Measurements from ENCODE around the gene GLB1L.
"Not testable (repeated sequence)": the region's sequence is repeated elsewhere in the genome, so short reads cannot be mapped to it uniquely, and the experiment has no call there.

GLB1L gene

GRCh38 chr2:219245148-219245898, at the start of gene GLB1L, which contains the start of gene STK16:
Gene GLB1L, minus strand, starts transcription at chr2:219245444. Its CDS starts 1,871 bp downstream, at chr2:219243573.
Gene STK16, plus strand, starts transcription at chr2:219245479. Its CDS starts 521 bp downstream, at chr2:219246000.
- DNase-seq (ENCODE audit: low read depth in 2 of 2) = peak; percentile 77 to 87

DNA sequence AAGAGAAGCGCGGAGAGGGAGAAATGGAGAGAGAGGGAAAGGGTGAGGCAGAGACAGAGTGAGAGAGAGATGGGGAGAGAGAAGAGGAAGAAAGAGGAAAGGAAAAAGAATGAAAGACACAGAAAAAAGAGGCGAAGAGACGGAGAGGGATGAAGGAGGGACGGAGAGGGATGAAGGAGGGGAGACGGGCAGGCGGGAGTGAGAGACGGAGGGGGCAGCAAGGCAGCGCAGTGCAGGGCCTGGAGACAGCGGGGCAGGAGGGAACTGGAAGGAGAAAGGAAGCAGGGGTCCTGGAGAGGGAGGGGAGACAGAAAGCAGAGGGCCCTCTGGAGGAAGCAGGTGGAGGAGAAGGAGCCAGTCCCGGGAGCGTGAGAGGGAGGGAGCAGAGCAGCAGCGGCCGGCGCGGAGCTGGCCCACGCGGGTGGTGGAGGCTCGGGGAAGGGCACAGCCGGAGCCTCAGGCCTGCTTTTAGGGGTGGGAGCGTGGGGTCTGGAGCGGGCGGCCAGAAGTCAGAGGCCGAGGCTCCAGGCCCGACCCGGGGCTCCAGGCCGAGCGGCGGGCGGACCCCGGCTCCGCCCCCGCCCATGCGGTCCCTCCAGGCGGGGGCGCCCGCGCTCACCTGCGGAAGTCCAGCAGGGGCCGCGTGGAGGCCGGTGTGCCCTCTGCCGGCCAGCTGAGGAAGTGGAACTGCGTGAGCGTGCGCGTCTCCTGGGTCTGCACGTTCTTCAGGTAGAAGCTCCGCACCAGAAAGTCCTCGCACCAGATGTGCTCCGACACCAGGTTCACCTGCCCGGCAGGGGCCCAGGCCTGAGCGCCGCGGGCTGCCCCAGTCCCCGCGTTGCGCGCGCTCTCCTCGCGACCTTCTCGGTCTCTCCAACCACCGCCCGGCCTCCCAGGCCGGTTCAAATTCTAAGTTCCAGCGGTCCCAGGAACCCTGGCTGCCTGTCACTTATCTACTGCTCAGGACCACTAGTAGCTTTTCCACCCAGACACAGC, 49.4 kb upstream of the GLB1L start:
- peak; percentile 81 to 86 for DNase-seq (ENCODE audit: low read depth in 2 of 2)

GRCh38 chr2:219293736-219294231, 48.5 kb upstream of the GLB1L start:
- DNase-seq (ENCODE audit: low read depth in 2 of 2) = no peak

DNA sequence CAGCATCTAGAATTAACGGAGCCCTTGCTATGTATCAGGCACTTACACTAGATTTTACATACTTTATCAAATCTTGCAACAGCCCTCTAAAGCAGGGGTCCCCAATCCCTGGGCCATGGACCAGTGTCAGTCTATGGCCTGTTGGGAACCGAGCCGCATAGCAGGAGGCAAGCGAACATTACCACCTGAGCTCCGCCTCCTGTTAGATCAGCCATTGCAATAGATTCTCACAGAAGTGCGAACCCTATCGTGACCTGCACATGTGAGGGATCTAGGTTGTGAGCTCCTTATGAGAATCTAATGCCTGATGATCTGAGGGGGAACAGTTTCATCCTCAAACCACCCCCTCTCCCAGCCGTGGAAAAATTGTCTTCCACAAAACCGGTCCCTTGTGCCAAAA, 47.4 kb upstream of the GLB1L start:
- no peak for DNase-seq (ENCODE audit: low read depth in 2 of 2)

DNA sequence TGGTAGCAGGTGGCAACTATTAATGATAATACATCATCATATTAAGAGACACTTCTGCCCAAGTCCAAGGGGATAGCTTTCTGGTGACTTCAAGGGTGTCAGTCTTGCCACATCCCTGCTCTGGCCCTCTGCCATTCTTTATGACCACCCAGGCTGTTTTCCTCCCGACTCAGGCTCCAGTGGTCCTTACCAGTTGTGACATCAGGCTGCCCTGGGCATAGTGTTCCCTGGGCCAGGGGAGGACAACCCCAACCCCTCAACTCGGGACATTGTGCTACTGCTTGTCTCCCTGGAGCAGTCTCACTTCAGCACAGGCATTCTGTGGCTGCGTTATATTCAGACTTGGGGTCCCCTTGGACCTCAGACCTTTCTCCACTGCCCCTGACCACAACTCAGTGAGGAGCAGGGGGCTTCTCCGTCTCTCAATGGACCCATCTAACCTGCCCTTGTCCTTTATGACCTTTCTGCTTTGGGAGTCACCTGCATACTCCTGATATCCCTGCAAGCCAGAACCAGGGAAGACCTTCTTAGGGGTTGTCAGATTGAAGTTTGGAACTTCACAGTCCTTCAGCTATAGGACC, 46.8 kb upstream of the GLB1L start:
- DNase-seq (ENCODE audit: low read depth in 2 of 2) = no peak

GRCh38 chr2:219291394-219291793, 46.1 kb upstream of the GLB1L start:
- no peak for DNase-seq (ENCODE audit: low read depth in 2 of 2)

DNA sequence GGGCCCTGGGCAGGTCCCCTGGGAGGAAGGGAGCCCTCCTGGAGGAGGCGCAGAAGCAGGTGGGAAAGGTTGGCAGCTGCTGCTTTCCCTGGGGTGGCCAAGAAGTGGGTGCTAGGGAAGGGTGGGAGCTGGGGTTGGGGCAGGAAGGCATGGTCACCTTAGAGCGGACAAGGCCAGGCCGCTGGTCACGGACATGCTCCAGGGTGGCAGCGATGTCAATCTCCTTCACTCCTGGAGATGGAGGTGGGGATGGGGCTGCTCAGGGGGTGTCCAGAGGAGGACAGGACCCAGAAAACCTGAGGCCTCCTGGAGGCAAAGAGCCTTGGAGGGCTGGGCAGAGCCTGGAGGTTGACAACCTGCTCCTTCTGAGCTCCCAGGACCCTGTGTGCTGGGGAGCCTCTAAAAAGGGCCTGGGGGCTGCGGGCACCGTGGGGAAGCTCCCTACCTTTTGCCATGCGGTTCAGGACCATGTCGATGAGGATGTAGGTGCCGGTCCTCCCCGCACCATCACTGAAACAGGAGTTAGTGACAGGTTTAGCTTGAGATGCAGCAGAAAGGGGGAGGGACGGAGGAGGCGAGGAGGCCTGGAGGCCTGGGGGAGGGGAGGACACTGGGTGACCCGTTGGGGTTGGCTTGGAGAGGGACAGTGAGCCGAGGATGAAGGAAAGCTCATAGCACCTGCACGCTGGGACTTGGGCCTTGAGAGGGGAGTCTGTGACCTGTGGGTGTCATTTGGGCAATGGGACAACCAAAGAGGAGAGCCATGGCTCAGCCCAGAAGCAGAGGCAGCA, 45.3 kb upstream of the GLB1L start:
- DNase-seq (ENCODE audit: low read depth in 2 of 2) = no peak

GRCh38 chr2:219289537-219290361, 44.5 kb upstream of the GLB1L start:
- DNase-seq (ENCODE audit: low read depth in 2 of 2) = no peak

DNA sequence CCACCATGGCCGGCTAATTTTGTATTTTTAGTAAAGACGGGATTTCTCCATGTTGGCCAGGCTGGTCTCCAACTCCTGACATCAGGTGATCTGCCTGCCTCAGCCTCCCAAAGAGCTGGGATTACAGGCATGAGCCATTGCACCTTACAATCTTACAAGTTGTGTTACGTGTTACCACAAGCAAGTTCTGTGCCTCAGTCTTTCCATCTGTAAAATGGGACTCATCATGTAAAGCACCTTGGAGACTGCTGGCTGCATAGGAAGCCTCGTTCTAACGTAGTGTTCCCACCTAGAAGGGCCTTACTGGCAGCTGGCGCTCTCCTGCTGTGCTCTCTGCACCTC, 43.9 kb upstream of the GLB1L start:
- DNase-seq (ENCODE audit: low read depth in 2 of 2) = no peak

GRCh38 chr2:219287580-219288265, 42.5 kb upstream of the GLB1L start:
- DNase-seq (ENCODE audit: low read depth in 2 of 2) = no peak

DNA sequence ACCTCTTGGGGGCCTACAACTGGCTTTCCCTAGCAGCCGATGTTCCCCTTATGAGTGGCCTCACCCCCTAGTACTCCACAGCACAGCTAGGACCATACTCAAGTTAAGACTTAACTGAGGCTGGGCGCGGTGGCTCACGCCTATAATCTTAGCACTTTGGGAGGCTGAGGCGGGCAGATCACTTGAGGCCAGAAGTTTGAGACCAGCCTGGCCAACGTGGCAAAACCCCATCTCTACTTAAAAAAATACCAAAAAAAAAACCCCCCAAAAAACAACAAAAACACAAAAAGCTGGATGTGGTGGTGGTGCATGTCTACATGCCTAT, 41.8 kb upstream of the GLB1L start:
- not testable (repeated sequence) for DNase-seq (ENCODE audit: low read depth in 2 of 2)

DNA sequence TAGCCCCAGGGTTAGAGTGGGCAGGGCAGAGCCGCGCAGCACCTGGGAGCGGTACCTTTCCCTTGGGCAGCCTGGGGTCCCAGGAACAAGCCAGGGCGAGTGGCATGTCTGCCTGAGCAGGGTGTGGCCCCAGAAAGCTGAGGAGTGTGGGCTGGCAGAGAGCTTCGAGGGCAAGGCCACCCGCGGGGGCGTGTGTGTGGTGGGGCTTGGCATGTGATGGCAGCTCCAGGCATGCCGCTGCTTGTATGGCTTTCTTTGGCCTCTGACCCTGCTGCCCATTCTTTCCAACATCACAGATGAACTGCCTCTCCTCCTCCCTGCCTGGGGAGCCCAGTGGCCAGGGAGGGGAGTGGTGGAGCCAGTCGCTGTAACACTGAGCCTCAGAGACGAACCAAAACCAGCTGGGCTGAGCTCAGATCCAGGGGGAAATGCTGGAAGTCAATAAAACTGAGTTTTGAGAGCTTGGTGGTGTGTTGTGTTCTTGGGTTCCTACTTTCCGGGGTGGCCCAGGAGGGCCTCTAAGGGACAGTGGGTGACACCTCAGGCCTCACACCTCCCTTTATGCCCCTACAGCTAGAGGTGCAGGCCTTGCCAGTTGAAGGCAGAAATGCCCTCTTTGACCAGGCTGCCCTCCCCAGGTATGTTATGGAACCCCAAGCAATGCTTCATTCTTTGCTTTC, 41.3 kb upstream of the GLB1L start:
- DNase-seq (ENCODE audit: low read depth in 2 of 2) = no peak

DNA sequence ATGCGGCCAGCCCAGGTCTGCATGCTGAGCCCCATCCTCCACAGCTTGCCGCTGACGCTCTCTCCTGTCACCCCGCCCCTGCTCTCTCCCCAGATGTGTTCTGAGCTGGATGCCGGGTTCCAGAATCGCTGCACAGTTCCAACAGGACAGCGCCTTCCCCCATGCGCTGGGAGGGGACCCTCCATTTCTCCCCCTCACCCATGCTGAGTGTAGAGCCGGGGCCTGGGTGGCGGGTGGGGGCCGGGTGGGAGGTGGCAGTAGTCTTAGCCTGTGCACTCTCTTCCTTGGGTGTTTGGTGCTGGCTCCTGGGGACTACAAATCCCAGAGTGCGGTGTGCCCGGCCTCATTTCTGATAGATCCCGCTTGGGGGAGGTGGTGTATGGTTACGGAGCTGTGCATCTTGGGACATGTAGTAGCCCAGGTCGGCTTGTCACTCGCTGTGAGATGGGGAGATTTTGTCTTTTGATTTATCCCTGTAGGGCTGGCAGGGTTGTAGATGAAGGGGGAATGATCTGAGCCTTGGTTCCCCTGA, 40.7 kb upstream of the GLB1L start:
- DNase-seq (ENCODE audit: low read depth in 2 of 2) = no peak

DNA sequence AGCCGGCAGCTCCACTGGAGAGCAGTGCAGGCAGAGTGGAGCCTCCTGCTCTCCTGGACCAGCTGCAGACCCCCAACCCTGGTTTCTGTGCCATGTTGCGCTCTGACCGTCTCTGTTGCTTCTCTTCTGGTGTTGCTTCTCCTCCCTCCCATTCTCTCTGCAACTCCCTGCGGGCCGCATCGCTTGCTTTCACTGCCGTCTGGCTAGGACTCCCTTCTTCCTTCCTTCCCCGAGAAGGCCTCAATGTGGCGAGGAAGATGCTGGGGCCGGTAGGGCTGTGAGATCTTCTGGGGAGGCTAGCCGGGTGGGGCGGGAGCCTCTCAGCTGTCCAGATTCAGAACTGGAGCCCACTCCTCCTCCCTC, 40.1 kb upstream of the GLB1L start:
- no peak for DNase-seq (ENCODE audit: low read depth in 2 of 2)

DNA sequence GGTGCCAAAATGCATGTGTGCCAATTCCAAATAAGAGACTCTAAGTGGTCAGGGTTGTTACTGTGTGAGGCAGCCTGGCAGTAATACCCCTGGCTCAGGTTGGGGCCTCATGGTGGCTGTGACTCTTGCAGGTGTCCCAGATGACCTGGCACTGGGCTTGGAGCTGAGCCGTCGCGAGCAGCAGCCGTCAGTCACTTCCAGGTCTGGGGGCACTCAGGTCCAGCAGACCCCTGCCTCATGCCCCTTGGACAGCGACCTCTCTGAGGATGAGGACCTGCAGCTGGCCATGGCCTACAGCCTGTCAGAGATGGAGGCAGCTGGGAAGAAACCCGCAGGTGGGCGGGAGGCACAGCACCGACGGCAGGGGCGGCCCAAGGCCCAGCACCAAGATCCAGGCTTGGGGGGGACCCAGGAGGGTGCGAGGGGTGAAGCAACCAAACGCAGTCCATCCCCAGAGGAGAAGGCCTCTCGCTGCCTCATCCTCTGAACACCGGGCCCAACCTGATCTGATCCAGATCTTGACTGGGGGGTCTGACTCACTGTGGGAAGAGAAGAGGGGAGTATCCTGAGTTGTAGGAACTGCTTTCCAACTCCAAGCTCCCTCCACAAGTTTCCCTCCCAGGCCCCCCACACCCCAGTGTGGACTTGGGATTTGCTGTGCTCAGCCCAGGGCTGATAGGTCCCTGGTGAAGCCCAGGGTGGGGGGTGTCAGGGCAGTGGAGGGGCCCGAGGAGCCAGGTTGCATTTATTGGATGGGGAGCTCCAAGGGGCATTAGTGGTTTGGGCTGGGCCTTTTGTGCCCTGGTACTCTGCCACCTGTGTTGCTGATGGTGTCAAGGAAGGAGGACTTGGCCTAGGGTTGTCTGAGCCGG, 39.5 kb upstream of the GLB1L start:
- no peak for DNase-seq (ENCODE audit: low read depth in 2 of 2)

DNA sequence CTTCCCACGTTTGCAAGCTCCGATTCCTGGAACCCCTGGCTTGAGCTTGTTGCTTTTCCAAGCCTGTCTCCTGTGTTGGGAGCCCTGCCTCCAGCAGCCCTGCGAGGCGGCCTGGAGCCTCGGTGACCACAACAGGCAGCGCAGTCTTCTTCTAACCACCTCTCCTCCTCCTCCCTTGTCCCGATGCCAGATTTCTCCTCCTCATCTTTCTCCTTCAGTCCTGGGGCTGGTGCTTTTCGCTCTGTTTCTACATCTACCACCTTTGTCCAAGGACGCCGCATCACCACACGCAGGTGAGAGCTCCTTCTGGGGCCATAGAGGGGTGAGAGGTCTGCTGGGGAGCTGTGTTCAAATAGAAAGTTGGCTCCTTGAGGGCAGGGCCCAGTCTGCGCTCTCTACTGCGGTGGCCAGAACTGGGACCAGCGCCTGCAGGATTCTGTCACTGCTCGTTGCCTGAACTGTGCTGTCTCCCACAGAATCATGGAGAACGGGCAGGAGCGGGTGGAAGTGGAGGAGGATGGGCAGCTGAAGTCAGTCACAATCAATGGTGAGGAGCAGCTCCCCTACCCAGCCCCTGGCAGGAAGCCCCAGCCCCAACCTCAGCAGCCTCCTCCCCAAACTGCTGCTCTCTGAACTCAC, 37.8 kb upstream of the GLB1L start:
- no peak for DNase-seq (ENCODE audit: low read depth in 2 of 2)

GRCh38 chr2:219282375-219282774, 37.1 kb upstream of the GLB1L start:
- no peak for DNase-seq (ENCODE audit: low read depth in 2 of 2)

DNA sequence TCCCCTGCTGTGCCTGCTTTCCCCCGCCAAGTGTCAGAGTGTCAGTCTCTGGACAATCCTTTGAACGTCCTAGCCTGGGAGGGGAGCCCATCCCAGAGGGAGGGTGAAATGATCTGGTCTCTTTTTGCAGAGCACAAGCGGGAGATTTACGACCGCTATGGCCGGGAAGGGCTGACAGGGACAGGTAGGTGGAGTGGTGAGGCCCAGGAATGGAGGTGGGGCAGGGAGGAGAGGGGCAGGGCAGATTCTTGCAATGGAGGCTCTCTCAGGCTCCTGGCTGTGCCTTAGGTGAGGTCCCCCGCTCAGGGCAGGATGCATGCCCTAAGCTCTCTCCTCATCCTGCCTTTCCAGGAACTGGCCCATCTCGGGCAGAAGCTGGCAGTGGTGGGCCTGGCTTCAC, 36.3 kb upstream of the GLB1L start:
- no peak for DNase-seq (ENCODE audit: low read depth in 2 of 2)

All from activated CD4-positive, alpha-beta T cell treated with anti-CD3 and anti-CD28 coated beads for 24 hours (primary cell).